Epithelial cell of alveolus of lung (primary cell): Measurements from ENCODE around the gene WDR82. TPM values are rescaled to one million over a fixed set of nuclear protein-coding genes. Genes with fewer than 3 reads are reported as not detected.

ENCODE experiments used
- total RNA-seq: library from RNA; depleted of rRNA; stranded (reverse); fragments of >200 nt; gene quantifications from 2 replicates; pipeline ENCODE4 v1.2.1, GENCODE V29; 2015

WDR82 gene
- total RNA-seq, result 55.1 and 73.8 TPM in 2 replicates

GRCh38 chr3:52278510-52279069 is at the start of gene WDR82:
TSS of gene WDR82 (minus strand) at chr3:52278649. CDS start at chr3:52278361, 288 bp downstream.

GRCh38 chr3:52315977-52316764 is 37.7 kb upstream of the WDR82 start, which contains the start of gene DNAH1:
TSS of gene DNAH1 (plus strand) at chr3:52316319. CDS start at chr3:52322443, 6,124 bp downstream.

GRCh38 chr3:52245322-52246263 is 32.9 kb downstream of the WDR82 start, which contains the start of gene PPM1M:
TSS of gene PPM1M (plus strand) at chr3:52245759. CDS start at chr3:52245825, 66 bp downstream.

DNA sequence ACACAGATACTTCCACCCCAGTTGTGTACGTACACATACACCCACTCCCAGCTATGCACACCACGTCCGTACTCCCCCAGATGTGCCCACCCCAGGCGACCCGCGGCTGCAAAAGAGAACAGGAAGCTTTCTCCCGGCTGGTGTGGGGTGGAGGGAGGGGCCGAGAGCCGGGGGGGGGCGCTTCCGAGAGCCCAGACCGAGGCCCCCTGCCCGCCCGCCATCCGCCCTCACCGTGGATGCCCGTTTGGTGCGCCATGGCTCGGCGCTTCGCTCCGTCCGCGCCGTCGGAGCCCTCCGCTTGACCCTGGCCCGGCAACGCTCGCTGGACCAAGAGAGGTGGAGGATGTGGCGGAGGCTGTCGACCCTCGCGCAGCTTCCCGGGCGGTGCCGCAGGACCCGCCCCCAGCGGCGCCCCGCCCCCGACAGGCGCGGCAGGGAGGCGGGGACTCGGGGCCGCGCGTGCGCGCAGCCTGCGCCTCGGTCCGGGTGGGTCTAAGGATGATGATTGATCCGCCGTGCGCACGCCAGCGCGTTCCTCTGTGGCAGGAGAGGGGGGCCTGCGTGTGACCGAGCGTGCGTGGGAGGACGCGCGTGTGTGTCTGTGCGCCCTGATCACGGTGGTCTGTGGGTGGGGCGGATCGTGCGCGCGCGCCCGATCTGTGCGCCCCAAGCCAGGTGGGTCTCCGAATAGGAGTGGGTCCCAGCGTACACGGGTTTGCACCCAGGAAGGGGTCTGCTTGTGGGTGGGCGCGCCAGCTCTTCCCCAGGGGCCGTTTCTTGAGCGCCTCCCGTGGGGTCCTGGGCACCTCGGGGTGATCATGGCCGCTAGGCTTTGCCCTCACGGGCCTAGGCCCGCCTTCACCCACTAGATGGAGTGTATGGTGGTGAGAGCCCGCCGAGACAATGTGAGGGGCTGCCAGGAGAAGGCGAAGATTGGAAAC is 39.4 kb downstream of the WDR82 start, which contains the start of gene TWF2:
TSS of gene TWF2 (minus strand) at position 398 of the 941 bp plus-strand sequence. CDS start at position 256, 142 bp downstream.

GRCh38 chr3:52225452-52226228 is 52.8 kb downstream of the WDR82 start, which contains the start of gene TLR9:
TSS of gene TLR9 (minus strand) at chr3:52225645. CDS start at chr3:52225529, 116 bp downstream.

Other genes starting within 250 kb of the WDR82 start
- gene DUSP7, start 222.1 kb downstream of the WDR82 start, total RNA-seq, result 9.6 and 14.2 TPM in 2 replicates
- 4.1 and 8.7 TPM in 2 replicates for gene POC1A, start 124.2 kb downstream of the WDR82 start, total RNA-seq
- 45.6 and 45.7 TPM in 2 replicates for gene ALAS1, start 80.5 kb downstream of the WDR82 start, total RNA-seq
- not detected in 2 replicates for gene TLR9, start 53.0 kb downstream of the WDR82 start, total RNA-seq
- 107 and 182 TPM in 2 replicates for gene TWF2, start 39.5 kb downstream of the WDR82 start, total RNA-seq
- gene PPM1M, start 32.9 kb downstream of the WDR82 start, total RNA-seq, result 20.0 and 22.4 TPM in 2 replicates
- gene GLYCTK, start 9.2 kb upstream of the WDR82 start, total RNA-seq, result 8.4 and 10.2 TPM in 2 replicates
- 0.39 and 0.96 TPM in 2 replicates for gene DNAH1, start 37.7 kb upstream of the WDR82 start, total RNA-seq
- gene BAP1, start 131.4 kb upstream of the WDR82 start, total RNA-seq, result 55.2 and 63.6 TPM in 2 replicates
- 3.1 and 5.2 TPM in 2 replicates for gene PHF7, start 132.0 kb upstream of the WDR82 start, total RNA-seq
- 0.13 and 0.40 TPM in 2 replicates for gene SEMA3G, start 166.5 kb upstream of the WDR82 start, total RNA-seq
- 0.26 and 4.8 TPM in 2 replicates for gene TNNC1, start 175.4 kb upstream of the WDR82 start, total RNA-seq
- gene NISCH, start 177.0 kb upstream of the WDR82 start, total RNA-seq, result 24.0 and 65.3 TPM in 2 replicates
- gene STAB1, start 216.7 kb upstream of the WDR82 start, total RNA-seq, result 0.39 and 0.80 TPM in 2 replicates